Smooth muscle cell (in vitro differentiated cells): ENCODE data around the gene ZBTB7C. TPM values are rescaled to one million over a fixed set of nuclear protein-coding genes. Genes with fewer than 3 reads are reported as not detected.

ENCODE experiments used
- DNase-seq: peaks from one replicate; lab custom pipeline; 2025; ENCODE audit not compliant: unreplicated experiment; lab: John Stamatoyannopoulos, UW
- H2AFZ ChIP-seq: fragments of 200-600 bp; sonication (generic); 2 replicates; pipeline ENCODE4 v1.6.0; 2016; ENCODE audit warnings: antibody characterized with exemption, low read depth, mild to moderate bottlenecking
- H3F3A ChIP-seq: fragments of 200-600 bp; sonication (generic); 2 replicates; pipeline ENCODE4 v1.6.0; 2017; ENCODE audit warnings: antibody characterized with exemption, low read depth
- H3K27ac ChIP-seq: fragments of 200-600 bp; sonication (generic); 2 replicates; pipeline ENCODE4 v1.5.1; 2016; ENCODE audit warnings: low read depth, mild to moderate bottlenecking
- H3K27me3 ChIP-seq: fragments of 200-600 bp; sonication (generic); 2 replicates; pipeline ENCODE4 v1.6.1; 2016; ENCODE audit warnings: low read depth, mild to moderate bottlenecking
- H3K36me3 ChIP-seq: fragments of 200-600 bp; sonication (generic); 2 replicates; pipeline ENCODE4 v1.5.1; 2016; ENCODE audit warnings: low read depth
- H3K4me1 ChIP-seq: fragments of 200-600 bp; sonication (generic); 2 replicates; pipeline ENCODE4 v1.5.1; 2016; ENCODE audit warnings: low read depth
- H3K4me2 ChIP-seq: fragments of 200-600 bp; sonication (generic); 2 replicates; pipeline ENCODE4 v1.6.0; 2016; ENCODE audit warnings: mild to moderate bottlenecking
- H3K4me3 ChIP-seq: fragments of 200-600 bp; sonication (generic); 2 replicates; pipeline ENCODE4 v1.5.1; 2016; ENCODE audit warnings: mild to moderate bottlenecking
- H3K79me2 ChIP-seq: fragments of 200-600 bp; sonication (generic); 2 replicates; pipeline ENCODE4 v1.6.0; 2016; ENCODE audit warnings: low read depth, mild to moderate bottlenecking
- H3K9ac ChIP-seq: fragments of 200-600 bp; sonication (generic); 2 replicates; pipeline ENCODE4 v1.6.0; 2016; ENCODE audit warnings: low read depth
- H3K9me3 ChIP-seq: fragments of 200-600 bp; sonication (generic); replicated peaks from 2 replicates; pipeline ENCODE4 v1.5.1; 2016; ENCODE audit warnings: low read depth
- H4K20me1 ChIP-seq: fragments of 200-600 bp; sonication (generic); 2 replicates; pipeline ENCODE4 v1.6.0; 2016; ENCODE audit warnings: low read depth
- CTCF ChIP-seq: fragments of 200-600 bp; sonication (generic); IDR thresholded peaks from 2 replicates; pipeline ENCODE4 v1.5.1; 2017; ENCODE audit warnings: borderline replicate concordance, mild to moderate bottlenecking, antibody characterized with exemption; ENCODE audit not compliant: insufficient read depth, poor library complexity, severe bottlenecking
- WGBS: methylation state at CpG from one replicate; pipeline ENCODE4 v1.1.7; 2016; ENCODE audit warnings: low lambda C conversion rate; 5-methylcytosine and 5-hydroxymethylcytosine counted together
- polyA plus RNA-seq: library from polyadenylated mRNA; unstranded; fragments of >200 nt; fragmentation: Nextera tagmentation; extraction: Ambion mirVana; gene quantifications from 2 replicates; pipeline ENCODE4 v1.2.1, GENCODE V29; 2016
- total RNA-seq: library from RNA; depleted of rRNA; stranded (reverse); fragments of >200 nt; gene quantifications from 2 replicates; pipeline ENCODE4 v1.2.3, GENCODE V29; 2014

The ZBTB7C gene
- total and polyA plus RNA-seq, 2 experiments from 2014 or later, result 0.48 to 0.63 TPM

- no peak overlapping the region for H3K4me3 ChIP-seq
- TF ChIP-seq CTCF, result no peak
- no peak overlapping the region for H3K9ac ChIP-seq
- peaks cover 14% of the 10 kb centered on the region for H3K27me3 ChIP-seq
- no peak for DNase-seq
- no peaks in the 10 kb centered on the region for H3F3A ChIP-seq
- WGBS, result 91% methylated on average over 1 of the region's 1 CpG
- no peak overlapping the region for H2AFZ ChIP-seq
- no peaks in the 10 kb centered on the region for H3K36me3 ChIP-seq
- no peak overlapping the region for H3K4me2 ChIP-seq
- H3K79me2 ChIP-seq, result no peaks in the 10 kb centered on the region
- H4K20me1 ChIP-seq, result no peaks in the 10 kb centered on the region
- no peak overlapping the region for H3K27ac ChIP-seq
- H3K4me1 ChIP-seq, result no peaks in the 10 kb centered on the region
- no peaks in the 10 kb centered on the region for H3K9me3 ChIP-seq
Measured at GRCh38 chr18:48142994-48143393, 266.2 kb downstream of the ZBTB7C start.

- Histone ChIP-seq H3K4me1 (peaks cover 2% of the 10 kb centered on the region), H3K36me3 (no peaks in the 10 kb centered on the region), H3K4me3 (no peak overlapping the region), H3K27ac (no peak overlapping the region), H3K27me3 (peaks cover 20% of the 10 kb centered on the region), H3K79me2 (no peaks in the 10 kb centered on the region), H3K4me2 (no peak overlapping the region), H4K20me1 (no peaks in the 10 kb centered on the region), H3F3A (no peaks in the 10 kb centered on the region), H3K9ac (no peak overlapping the region), H2AFZ (no peak overlapping the region), H3K9me3 (no peaks in the 10 kb centered on the region)
- TF ChIP-seq CTCF, result no peak
- WGBS, result 73% methylated on average over 3 of the region's 3 CpGs
- no peak for DNase-seq
Measured at GRCh38 chr18:48142353-48142752, 266.8 kb downstream of the ZBTB7C start.

- no peaks in the 10 kb centered on the region for H3F3A ChIP-seq
- no peak overlapping the region for H3K4me2 ChIP-seq
- no peak overlapping the region for H3K27ac ChIP-seq
- H4K20me1 ChIP-seq, result no peaks in the 10 kb centered on the region
- H3K79me2 ChIP-seq, result no peaks in the 10 kb centered on the region
- no peak for TF ChIP-seq CTCF
- H3K36me3 ChIP-seq, result no peaks in the 10 kb centered on the region
- peaks cover 36% of the 10 kb centered on the region for H3K27me3 ChIP-seq
- no peak overlapping the region for H3K9ac ChIP-seq
- 86% methylated on average over 8 of the region's 10 CpGs for WGBS
- H3K9me3 ChIP-seq, result no peaks in the 10 kb centered on the region
- no peak overlapping the region for H2AFZ ChIP-seq
- no peak overlapping the region for H3K4me3 ChIP-seq
- peaks cover 14% of the 10 kb centered on the region for H3K4me1 ChIP-seq
- no peak for DNase-seq
Measured at GRCh38 chr18:48140731-48141130, 268.5 kb downstream of the ZBTB7C start.
